ENCODE measurements around the gene CDKAL1. TPM values are rescaled to one million over a fixed set of nuclear protein-coding genes. Genes with fewer than 3 reads are reported as not detected.
A peak's percentile ranks its signal among the peaks of the same experiment; 100 is the strongest.

Gene CDKAL1
- total RNA-seq, 1 experiment from 2014 or later, result 16.1 TPM

DNA sequence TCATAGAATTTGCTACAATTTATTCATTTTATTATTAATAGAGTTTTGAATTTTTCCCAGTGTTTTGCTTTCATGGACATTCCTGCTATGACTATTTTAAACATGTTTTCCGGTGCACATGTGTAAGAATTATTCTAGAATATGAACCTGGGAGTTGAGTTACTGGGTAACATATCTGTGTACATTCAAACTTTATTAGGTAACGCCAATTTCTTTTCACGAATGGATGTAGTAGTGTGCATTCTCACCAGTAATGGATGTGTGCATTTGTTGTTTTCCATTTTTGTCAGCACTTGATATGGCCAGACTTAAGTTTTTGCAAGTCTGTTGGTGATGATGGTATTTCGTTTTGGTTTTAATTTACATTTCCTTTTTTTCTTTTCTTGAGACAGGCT lies 118.8 kb downstream of the CDKAL1 start:
- Histone ChIP-seq H3K9me2 (ENCODE audit: insufficient read depth) (no peaks in the 10 kb centered on the region; the same call in 1 of the 2 replicates), H3K4me3 (no peak overlapping the region), H3K4me1 (replicated peaks; ENCODE audit: insufficient read depth) (peaks cover 9% of the 10 kb centered on the region), H4K20me1 (ENCODE audit: insufficient read depth) (no peaks in the 10 kb centered on the region), H3K4me2 (0 out of 2 replicates have a peak overlapping the region, but pooled peaks have one; percentile 9), H3K9me3 (ENCODE audit: insufficient read depth, low read depth) (no peaks in the 10 kb centered on the region), H3F3A (ENCODE audit: insufficient read depth, low read depth) (no peaks in the 10 kb centered on the region), H2AFZ (no peak overlapping the region), H3K27ac (no peak overlapping the region), H3K79me2 (ENCODE audit: low read depth) (no peaks in the 10 kb centered on the region), H3K36me3 (ENCODE audit: low read depth) (no peaks in the 10 kb centered on the region), H3K27me3 (ENCODE audit: insufficient read depth, low read depth) (no peaks in the 10 kb centered on the region)
- TF ChIP-seq, protein P1, sequence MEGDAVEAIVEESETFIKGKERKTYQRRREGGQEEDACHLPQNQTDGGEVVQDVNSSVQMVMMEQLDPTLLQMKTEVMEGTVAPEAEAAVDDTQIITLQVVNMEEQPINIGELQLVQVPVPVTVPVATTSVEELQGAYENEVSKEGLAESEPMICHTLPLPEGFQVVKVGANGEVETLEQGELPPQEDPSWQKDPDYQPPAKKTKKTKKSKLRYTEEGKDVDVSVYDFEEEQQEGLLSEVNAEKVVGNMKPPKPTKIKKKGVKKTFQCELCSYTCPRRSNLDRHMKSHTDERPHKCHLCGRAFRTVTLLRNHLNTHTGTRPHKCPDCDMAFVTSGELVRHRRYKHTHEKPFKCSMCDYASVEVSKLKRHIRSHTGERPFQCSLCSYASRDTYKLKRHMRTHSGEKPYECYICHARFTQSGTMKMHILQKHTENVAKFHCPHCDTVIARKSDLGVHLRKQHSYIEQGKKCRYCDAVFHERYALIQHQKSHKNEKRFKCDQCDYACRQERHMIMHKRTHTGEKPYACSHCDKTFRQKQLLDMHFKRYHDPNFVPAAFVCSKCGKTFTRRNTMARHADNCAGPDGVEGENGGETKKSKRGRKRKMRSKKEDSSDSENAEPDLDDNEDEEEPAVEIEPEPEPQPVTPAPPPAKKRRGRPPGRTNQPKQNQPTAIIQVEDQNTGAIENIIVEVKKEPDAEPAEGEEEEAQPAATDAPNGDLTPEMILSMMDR (conservative IDR thresholded peaks at IDR 0.05), result no peak
- no peak for TF ChIP-seq EZH2 (IDR thresholded peaks at IDR 0.05; ENCODE audit: low read depth)
- BruUV-seq (replicated peaks), result no TSS peak
- POLR2A ChIA-PET (ENCODE audit: unreplicated experiment), result no interaction called here
- intact Hi-C loops (cut with micrococcal nuclease; ENCODE audit: unreplicated experiment), result no loop called here
- no peak for DNase-seq
- CTCF ChIA-PET, result no interaction called here

DNA sequence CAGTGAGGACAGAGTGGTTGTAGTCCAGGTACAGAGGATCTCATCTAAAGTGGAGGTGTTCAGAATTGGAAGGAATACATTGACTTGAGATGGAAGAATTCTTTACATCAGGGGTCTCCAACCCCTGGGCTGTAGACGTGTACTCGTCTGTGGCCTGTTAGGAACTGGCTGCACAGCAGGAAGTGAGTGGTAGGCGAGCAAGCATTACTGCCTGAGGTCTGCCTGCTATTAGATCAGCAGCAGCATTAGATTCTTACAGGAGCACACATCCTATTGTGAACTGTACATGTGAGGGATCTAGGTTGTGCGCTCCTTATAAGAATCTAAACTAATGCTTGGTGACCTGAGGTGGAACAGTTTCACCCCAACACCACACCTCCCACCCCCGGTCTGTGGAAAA lies 121.1 kb downstream of the CDKAL1 start:
- Histone ChIP-seq H3K9me3 (ENCODE audit: insufficient read depth, low read depth) (no peaks in the 10 kb centered on the region), H3K79me2 (ENCODE audit: low read depth) (no peaks in the 10 kb centered on the region), H3K36me3 (ENCODE audit: low read depth) (no peaks in the 10 kb centered on the region), H3K27me3 (ENCODE audit: insufficient read depth, low read depth) (no peaks in the 10 kb centered on the region), H3K4me3 (no peak overlapping the region), H3K4me2 (no peak overlapping the region), H3K4me1 (replicated peaks; ENCODE audit: insufficient read depth) (peaks cover 15% of the 10 kb centered on the region), H2AFZ (no peak overlapping the region), H3F3A (ENCODE audit: insufficient read depth, low read depth) (no peaks in the 10 kb centered on the region), H4K20me1 (ENCODE audit: insufficient read depth) (no peaks in the 10 kb centered on the region), H3K27ac (no peak overlapping the region), H3K9me2 (ENCODE audit: insufficient read depth) (no peaks in the 10 kb centered on the region; the same call in 1 of the 2 replicates)
- DNase-seq, result no peak
- ChIA-PET POLR2A (ENCODE audit: unreplicated experiment) (no interaction called here), CTCF (no interaction called here)
- intact Hi-C loops (cut with micrococcal nuclease; ENCODE audit: unreplicated experiment), result no loop called here
- BruUV-seq (replicated peaks), result no TSS peak
- TF ChIP-seq EZH2 (IDR thresholded peaks at IDR 0.05; ENCODE audit: low read depth), result no peak
- TF ChIP-seq, protein P1 (conservative IDR thresholded peaks at IDR 0.05), result no peak

DNA sequence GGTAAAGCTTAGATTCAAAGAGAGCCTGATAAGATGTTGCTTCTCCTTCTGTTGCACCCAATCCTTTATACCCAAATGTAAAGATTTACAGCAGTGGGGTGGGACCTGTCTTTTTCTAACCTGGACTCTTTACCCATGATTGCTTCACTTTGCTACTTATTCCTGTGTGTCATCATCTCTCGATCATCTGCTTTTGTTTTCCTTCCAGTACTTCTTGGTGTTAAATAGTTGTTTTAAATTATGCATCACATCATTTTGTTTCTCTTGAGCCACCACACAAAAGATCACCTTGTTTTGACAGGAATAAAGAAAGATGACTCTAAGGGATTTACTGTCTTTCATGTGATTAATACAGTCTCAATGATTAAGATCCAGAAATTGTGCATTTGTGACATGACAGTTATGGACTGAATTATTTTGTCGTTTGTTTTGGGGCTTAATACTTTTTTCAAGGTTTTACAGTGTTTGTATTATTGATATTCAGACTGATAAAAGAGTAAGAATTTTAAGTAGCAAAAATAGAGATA lies 123.1 kb downstream of the CDKAL1 start:
- Histone ChIP-seq H3K79me2 (ENCODE audit: low read depth) (peaks cover 5% of the 10 kb centered on the region; the same call in 1 of the 2 replicates), H3K9me3 (ENCODE audit: insufficient read depth, low read depth) (no peaks in the 10 kb centered on the region), H3K27ac (no peak overlapping the region), H3F3A (ENCODE audit: insufficient read depth, low read depth) (no peaks in the 10 kb centered on the region), H3K4me1 (replicated peaks; ENCODE audit: insufficient read depth) (peaks cover 22% of the 10 kb centered on the region), H2AFZ (no peak overlapping the region), H3K36me3 (ENCODE audit: low read depth) (no peaks in the 10 kb centered on the region), H3K9me2 (ENCODE audit: insufficient read depth) (no peaks in the 10 kb centered on the region; the same call in 1 of the 2 replicates), H3K4me2 (no peak overlapping the region), H3K4me3 (no peak overlapping the region), H3K27me3 (ENCODE audit: insufficient read depth, low read depth) (no peaks in the 10 kb centered on the region), H4K20me1 (ENCODE audit: insufficient read depth) (no peaks in the 10 kb centered on the region)
- no TSS peak for BruUV-seq (replicated peaks)
- intact Hi-C loops (cut with micrococcal nuclease; ENCODE audit: unreplicated experiment), result no loop called here
- ChIA-PET CTCF (no interaction called here), POLR2A (ENCODE audit: unreplicated experiment) (no interaction called here)
- TF ChIP-seq, protein P1 (conservative IDR thresholded peaks at IDR 0.05), result no peak
- TF ChIP-seq EZH2 (IDR thresholded peaks at IDR 0.05; ENCODE audit: low read depth), result no peak
- DNase-seq, result no peak
